GM18858 (cell line): Measurements from ENCODE around the gene DMRT1.

Source experiments
- ATAC-seq: cut with Tn5 transposase; IDR thresholded peaks from one replicate; pipeline ENCODE4 v1.9.1; 2021; ENCODE audit not compliant: unreplicated experiment

DMRT1 gene

DNA sequence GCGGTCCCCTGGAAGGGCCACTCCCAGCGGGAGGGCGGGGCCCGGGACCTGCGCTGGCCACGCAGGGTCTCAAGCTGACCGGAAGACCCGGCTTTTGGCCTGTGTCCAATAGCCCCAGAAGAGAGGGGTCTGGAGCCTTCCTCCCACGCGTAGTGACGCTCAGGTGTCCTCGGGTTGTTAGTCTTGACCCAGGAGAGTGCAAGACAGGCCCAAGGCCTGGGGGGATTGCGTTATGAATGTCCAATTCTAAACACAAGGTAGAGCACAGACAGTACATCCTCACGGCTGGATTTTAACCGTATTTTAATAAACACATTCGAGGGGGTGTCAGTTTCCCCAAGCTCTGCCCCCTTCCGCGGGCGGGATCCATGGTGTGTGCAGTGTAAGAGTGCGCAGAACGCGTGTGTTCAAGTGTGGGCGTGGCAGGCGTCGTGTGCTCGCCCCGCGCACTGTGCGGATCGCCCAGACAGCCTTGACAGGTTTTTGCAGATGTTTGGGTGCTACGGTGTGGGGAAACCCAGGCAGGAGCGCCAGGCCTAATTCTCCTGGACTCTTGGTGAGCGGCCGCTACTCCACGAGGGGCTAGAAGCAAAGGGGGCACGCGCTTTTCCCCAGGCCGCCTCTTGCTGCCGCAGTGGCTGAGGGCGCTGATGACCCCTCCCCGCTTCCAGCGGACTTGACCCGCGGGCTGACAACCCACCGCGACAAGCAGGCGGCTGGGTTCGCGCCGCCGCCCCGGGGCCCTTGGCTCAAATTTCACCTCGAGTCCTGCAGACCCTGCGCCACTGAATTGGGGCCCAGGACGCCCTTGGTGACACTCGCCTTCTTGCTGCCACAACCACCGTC lies 128.9 kb downstream of the DMRT1 start:
- ATAC-seq: no peak

DNA sequence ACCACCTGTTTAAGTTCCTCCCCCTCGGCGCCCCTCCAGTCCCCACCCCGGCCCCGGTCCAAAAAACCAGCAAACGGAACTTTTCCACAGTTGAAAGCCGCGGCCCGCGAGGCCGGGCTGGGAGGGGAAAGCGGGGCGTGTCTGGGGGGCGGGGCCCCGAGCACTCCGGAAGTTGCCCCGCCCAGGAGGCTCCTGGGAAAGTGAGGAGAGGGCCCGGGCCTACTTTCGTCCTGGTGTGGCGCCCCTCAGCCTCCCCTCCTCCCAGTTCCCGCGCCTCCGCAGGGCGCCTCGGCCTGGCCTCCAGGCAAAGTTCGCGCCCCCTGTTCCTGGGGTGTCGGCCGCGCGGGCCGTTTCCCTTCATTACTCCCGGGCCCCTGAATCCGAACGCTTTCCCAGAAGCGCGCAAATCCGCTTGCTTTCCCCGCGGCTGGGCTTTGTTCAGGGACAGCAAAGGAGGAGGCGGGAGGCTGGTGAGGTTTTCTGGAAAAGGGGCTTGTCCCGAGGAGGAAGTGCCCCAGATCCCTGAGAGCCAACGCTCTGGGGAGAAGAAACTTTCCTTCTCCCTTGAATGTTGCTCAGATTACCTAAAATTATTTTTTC lies 130.5 kb downstream of the DMRT1 start:
- ATAC-seq: no peak

DNA sequence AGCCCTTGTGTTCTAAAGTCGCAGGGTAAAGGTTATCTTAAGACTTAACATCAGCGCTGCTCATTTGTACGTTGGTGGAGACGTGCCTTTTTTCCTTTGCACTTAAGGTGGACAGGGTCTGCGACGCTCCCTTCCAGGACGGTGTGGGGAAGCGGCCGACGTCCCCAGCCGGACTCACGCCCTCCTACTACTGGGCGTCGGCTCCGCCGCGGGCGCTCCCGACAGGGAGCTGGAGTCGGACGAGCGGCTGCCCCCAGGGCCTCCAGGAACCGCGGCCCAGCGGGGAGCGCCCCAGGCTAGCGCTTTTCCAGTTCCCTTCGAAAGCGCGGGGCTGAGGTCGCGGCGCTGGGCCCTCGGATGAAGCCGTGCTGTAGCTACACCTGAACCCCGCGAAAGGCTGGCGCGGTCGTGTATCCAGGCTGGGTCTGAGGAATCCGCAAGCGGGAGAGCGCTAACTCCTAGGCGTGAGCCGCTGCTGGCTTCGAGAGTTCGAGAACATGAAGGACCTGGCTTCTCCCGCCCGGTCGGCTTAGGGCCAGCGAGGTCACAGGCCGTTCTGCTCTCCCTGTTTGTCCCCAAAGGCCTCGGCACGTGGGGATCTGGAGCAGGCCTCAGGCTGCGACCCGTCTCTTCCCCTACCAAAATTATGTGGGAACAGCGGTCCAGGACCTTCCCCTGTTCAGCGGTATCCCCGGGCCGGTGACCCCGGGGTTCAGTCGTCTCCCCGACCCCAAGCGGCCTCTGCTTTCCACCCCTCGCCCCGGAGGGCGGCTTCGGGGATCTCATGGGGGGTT lies 131.2 kb downstream of the DMRT1 start:
- no peak for ATAC-seq

GRCh38 chr9:973295-973834 lies 131.9 kb downstream of the DMRT1 start:
- ATAC-seq: no peak

DNA sequence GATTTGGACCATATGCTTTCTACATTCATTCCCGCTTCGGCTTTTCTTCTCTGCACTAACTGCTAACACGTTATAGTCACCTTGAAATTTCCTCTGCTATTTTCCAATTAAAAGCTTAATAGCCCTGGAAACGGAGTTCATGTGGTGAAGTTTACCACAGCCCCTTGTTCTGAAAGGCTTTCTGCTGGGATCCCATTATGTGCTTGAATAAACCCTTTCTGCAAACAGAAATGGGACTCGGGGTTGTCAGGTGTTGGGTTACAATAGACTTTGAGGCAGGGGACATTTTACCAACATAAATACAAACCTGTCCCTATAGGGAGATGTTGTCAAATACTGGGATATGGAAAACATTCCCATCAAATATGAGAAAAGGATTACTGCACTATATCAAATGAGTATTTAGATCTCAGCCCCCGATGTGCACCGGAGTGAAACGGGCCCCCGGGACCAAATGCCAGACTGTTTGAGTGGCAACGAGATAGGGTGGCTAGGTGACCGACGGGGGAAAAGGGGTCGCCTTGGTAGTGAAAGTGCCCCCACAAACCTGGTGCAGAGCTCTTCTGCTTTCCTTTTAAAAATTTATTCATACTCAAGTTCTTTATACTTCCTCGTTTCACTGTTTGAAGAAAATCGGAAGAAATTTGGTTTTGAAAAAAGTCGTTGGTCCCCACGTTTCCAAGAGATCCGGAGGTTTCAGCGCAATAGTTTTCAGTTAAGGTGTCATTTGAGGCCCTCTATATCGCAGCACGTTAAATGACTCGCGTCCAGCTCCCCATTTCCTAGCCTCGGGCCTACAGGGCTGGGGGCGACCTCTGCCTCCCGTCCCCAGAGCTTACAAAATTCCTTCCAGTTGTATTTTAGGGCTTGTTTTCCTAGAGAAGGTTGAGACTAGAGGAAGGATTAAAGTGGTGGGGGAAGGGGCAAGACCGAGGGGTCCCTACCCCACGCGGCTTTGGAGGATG lies 132.8 kb downstream of the DMRT1 start:
- ATAC-seq: no peak

DNA sequence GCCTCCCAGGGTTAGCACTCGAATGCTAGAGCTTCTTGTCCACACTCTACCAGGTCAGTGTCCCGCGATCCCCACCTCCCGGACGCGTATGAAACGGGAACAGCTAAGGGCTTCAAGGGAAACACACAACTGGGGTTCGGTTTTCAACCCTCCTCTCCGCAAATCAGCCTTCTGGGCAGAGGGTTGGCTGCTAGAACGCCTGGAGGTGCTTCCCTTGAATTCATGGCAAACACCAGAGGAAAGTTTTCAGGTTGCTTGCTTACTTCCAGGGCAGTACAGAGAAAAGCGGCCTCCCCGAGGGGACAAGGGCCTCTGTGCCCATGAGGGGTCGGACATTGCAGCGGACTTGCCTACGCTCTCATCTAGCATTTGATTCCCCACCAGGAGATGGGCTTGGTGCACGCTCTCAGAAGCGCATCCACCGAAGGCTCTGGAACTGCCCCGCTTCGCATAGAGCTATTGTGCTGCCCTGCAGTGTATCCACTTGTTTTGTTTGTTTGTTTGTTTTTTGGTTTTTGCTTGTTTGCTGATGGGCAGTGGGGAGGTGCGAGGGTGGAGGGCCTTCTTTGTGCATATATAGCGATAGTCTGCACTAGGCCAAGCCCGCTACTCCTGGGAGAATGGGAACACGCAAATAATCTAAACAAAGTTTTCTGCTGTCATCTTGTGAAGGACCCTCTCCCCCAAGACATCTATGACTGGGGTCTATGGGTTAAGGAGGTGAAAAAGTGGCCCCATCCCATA lies 133.7 kb downstream of the DMRT1 start:
- ATAC-seq: no peak

DNA sequence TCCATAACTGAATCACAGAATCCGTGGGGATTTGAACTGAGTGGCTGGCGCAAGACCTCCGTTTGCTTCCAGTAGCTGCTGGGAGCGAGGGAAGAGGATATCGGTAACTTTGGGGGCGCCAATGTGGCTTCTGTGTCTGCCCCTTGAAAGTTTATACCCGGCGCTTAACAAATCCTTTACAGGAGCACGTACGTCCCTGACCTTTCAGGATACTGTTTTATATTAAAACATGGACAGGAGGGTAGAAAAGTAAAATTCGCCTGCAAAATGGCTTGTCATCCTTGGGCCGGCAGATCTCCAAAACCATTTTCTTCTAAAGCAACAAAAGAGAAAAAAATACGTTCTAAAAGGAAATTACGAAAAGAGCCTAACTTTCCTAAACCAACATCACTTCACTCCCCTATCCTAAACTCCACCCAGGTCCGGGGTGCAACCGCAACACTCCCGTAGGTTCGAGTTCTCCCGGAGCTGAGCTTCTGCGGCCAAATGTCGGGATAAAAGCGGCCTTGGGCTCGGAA lies 134.3 kb downstream of the DMRT1 start:
- no peak for ATAC-seq

DNA sequence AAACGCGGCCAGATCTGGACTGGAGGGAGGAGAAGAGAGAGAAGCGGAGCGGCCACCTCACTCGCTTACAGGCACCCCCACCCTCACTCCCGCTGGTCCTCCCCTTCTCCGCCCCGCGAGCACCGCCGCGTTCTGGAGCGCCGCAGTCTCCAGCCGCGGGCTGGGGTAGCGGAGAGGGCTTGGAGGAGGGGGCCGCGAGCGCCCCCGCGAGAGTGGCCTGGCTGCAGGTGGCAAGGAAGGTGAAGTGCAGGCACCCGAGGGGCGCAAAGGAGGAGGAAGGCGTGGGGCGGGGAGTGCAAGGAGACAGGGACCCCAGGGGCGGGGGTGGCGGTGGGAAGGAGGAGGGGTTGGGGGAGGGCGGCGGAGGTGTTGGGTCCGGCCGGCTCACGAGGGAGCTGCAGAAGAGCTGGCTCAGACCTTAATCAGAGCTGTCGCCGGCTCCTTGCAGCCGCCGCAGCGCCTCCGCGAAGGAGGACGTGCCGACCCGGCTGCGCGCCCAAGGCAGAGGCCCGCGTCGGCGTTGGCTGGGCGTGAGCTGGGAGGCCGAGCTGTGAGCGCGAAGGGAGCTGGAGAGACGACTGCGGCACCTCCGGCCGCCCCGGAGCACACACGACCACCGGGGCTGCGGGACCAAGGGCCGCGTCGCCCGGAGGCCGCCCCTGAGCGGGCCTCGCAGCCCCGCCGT lies 134.9 kb downstream of the DMRT1 start, which contains the start of gene DMRT3:
Gene DMRT3 (plus strand): TSS at position 398 of the 685 bp plus-strand sequence. CDS start 347 bp downstream, outside the sequence.
- no peak for ATAC-seq

- ATAC-seq: no peak
Measured at GRCh38 chr9:976943-977837, 135.7 kb downstream of the DMRT1 start.

- no peak for ATAC-seq
Measured at GRCh38 chr9:977838-978830, 136.6 kb downstream of the DMRT1 start.

- no peak for ATAC-seq
Measured at GRCh38 chr9:979983-980382, 138.5 kb downstream of the DMRT1 start.

DNA sequence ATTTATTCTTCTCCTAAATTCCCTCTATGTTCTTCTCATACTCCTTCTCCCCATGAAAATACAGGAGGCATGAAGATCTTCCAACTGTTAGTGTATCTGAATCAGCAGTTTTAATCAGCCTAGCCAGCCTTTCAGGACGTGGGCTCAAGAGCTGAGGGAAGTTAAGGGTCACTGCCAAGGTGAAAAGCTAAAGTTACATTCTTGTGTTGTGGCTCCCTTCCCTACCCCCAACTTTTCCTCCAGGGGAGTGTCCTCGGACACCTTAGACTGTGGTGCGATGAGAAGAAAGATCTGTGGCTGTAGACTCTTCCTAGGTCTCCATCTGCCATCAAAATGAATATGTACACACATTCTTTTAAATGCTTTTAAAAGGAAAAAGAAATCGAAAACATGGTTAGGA lies 139.1 kb downstream of the DMRT1 start:
- ATAC-seq: no peak

- no peak for ATAC-seq
Measured at GRCh38 chr9:981491-981898, 140.0 kb downstream of the DMRT1 start.

- no peak for ATAC-seq
Measured at GRCh38 chr9:982394-983230, 141.1 kb downstream of the DMRT1 start.

GRCh38 chr9:994005-994404 lies 152.5 kb downstream of the DMRT1 start:
- ATAC-seq: no peak

DNA sequence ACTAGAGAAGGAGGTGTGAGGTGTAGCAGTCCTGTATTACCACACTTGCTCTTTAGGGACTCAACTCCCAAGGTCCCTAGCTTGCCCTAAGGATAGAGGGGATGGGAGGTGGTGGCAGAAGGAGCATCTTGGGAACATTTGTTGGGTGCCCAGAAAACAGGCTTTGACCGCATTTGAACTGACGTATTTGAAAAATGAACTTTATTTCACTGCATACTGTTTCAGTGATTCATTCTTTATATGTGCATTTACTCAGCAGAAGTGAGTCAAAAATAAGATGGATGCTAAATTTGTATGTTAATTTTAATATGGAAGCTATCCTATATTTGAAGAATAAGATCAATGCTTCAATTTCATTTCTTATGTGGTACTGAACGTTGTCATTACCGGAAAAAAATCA lies 153.7 kb downstream of the DMRT1 start:
- ATAC-seq: no peak
